ENCODE data around the gene ADGRA1.

Gene ADGRA1

DNA sequence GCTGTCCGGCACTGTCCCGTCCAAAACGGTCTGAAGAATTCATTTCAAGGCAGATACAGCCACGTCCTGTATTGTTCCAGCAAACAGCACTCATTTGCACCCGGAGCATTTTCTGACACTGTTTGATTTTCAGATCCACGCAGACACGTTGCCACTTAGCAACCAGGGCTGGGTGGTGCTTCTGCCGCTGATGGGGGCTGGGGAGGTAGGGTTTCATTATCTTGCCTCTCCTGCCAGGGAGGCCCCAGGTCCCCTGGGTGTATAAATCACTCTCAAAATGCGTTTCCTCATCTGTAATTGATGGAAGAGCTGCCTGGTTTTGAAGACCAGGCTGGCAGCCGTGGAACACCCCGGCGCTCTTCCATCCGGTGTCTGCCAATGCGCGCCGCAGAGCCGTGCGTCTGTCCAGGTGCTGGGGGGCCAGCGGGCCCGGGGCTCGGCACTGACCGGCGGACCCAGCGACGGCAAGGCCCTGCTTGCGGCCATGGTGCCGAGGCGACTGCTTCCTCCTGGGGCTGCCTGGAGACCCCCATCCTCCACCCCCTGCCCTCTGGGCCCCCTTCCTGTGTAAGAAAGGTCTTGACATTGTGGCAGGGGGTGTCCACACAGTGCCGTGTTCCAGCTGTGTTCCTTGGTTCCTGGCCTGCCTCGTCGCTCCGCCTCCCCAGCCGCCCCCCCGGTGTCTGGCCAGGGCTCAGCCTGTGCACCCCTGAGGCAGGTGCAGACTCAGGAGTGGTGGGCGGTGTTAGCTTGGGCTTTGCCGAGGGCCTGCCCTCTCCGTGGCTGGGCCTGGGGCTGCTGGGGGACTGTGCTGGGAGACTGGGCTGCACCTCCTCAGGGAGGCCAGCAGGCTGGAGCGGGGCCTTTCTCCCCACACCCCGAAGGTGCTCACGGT lies 16.6 kb downstream of the ADGRA1 start:
- no peak overlapping the region for H3K27ac ChIP-seq (ENCODE audit: low read length)
- no peaks in the 10 kb centered on the region for H3K4me1 ChIP-seq (ENCODE audit: low read length)
- H3K79me2 ChIP-seq (ENCODE audit: low read length), result no peaks in the 10 kb centered on the region
- TF ChIP-seq CTCF (IDR thresholded peaks at IDR 0.05; ENCODE audit: low read depth, low read length) (no peak), EZH2phosphoT487 (IDR thresholded peaks at IDR 0.05; ENCODE audit: low read depth) (no peak)
- no peak overlapping the region for H3K4me3 ChIP-seq (ENCODE audit: low read length)
- H3K9me3 ChIP-seq (ENCODE audit: insufficient read depth, low read length), result peaks cover 5% of the 10 kb centered on the region; the same call in 1 of the 2 replicates
- no peaks in the 10 kb centered on the region for H3K36me3 ChIP-seq (replicated peaks; ENCODE audit: low read depth, low read length)
- H3K4me2 ChIP-seq (ENCODE audit: low read length), result no peak overlapping the region
- no peaks in the 10 kb centered on the region for H3K27me3 ChIP-seq (ENCODE audit: low read depth, low read length)
- H4K20me1 ChIP-seq (ENCODE audit: insufficient read depth, low read length), result no peaks in the 10 kb centered on the region
- H2AFZ ChIP-seq (ENCODE audit: low read depth, low read length), result no peak overlapping the region
- no peak overlapping the region for H3K9ac ChIP-seq (ENCODE audit: low read length)

GRCh38 chr10:133104963-133105640 lies 17.4 kb downstream of the ADGRA1 start:
- H3K4me2 ChIP-seq (ENCODE audit: low read length), result no peak overlapping the region
- H3K4me3 ChIP-seq (ENCODE audit: low read length), result no peak overlapping the region
- H3K27me3 ChIP-seq (ENCODE audit: low read depth, low read length), result no peaks in the 10 kb centered on the region
- no peaks in the 10 kb centered on the region for H3K36me3 ChIP-seq (replicated peaks; ENCODE audit: low read depth, low read length)
- TF ChIP-seq CTCF (IDR thresholded peaks at IDR 0.05; ENCODE audit: low read depth, low read length) (no peak), EZH2phosphoT487 (IDR thresholded peaks at IDR 0.05; ENCODE audit: low read depth) (no peak)
- H4K20me1 ChIP-seq (ENCODE audit: insufficient read depth, low read length), result no peaks in the 10 kb centered on the region
- peaks cover 5% of the 10 kb centered on the region; the same call in 1 of the 2 replicates for H3K9me3 ChIP-seq (ENCODE audit: insufficient read depth, low read length)
- H3K79me2 ChIP-seq (ENCODE audit: low read length), result no peaks in the 10 kb centered on the region
- no peaks in the 10 kb centered on the region for H3K4me1 ChIP-seq (ENCODE audit: low read length)
- H2AFZ ChIP-seq (ENCODE audit: low read depth, low read length), result no peak overlapping the region
- no peak overlapping the region for H3K27ac ChIP-seq (ENCODE audit: low read length)
- no peak overlapping the region for H3K9ac ChIP-seq (ENCODE audit: low read length)

DNA sequence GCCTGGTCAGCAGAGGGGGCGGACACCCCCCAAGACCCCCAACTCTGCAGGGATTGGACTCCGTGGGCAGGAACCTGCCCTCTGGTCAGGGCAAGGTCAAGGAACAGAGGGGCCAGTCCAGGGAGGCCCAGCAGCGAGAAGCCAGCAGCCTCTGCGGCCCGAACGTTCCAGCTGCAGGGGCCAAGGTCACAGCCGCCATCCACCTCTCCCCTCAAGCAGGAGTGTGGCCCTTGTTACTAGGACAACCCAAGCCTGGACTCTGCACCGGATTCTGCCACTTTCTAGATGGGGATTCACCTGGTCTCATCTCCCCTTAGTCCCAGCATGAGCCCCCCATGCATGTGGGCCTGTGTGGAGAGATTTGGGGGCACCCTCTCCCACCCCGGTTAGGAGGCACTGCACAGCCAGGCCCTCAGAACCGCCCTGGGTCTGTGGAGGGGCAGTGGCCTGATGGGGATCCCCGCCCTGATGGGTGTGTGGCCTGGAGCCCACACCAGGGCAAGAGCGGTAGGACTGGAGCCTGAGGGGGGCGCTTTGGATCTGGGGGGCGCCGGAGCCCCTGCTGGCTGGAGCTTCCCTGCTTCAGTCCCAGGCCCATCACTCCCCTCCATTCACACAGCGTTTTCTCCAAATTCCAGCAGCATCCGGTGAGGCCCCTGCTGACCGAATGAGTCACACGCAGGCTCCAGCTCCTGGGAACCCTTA lies 18.1 kb downstream of the ADGRA1 start:
- Histone ChIP-seq H3K9ac (ENCODE audit: low read length) (no peak overlapping the region), H2AFZ (ENCODE audit: low read depth, low read length) (no peak overlapping the region), H3K4me3 (ENCODE audit: low read length) (no peak overlapping the region), H3K79me2 (ENCODE audit: low read length) (no peaks in the 10 kb centered on the region), H3K4me2 (ENCODE audit: low read length) (no peak overlapping the region), H3K36me3 (replicated peaks; ENCODE audit: low read depth, low read length) (no peaks in the 10 kb centered on the region), H3K9me3 (ENCODE audit: insufficient read depth, low read length) (peaks cover 5% of the 10 kb centered on the region; the same call in 1 of the 2 replicates), H3K4me1 (ENCODE audit: low read length) (no peaks in the 10 kb centered on the region), H3K27me3 (ENCODE audit: low read depth, low read length) (no peaks in the 10 kb centered on the region), H4K20me1 (ENCODE audit: insufficient read depth, low read length) (no peaks in the 10 kb centered on the region), H3K27ac (ENCODE audit: low read length) (no peak overlapping the region)
- TF ChIP-seq EZH2phosphoT487 (IDR thresholded peaks at IDR 0.05; ENCODE audit: low read depth) (no peak), CTCF (IDR thresholded peaks at IDR 0.05; ENCODE audit: low read depth, low read length) (no peak)

- no peaks in the 10 kb centered on the region for H3K27me3 ChIP-seq (ENCODE audit: low read depth, low read length)
- no peaks in the 10 kb centered on the region for H3K79me2 ChIP-seq (ENCODE audit: low read length)
- no peak overlapping the region for H3K27ac ChIP-seq (ENCODE audit: low read length)
- TF ChIP-seq CTCF (IDR thresholded peaks at IDR 0.05; ENCODE audit: low read depth, low read length), result no peak
- TF ChIP-seq EZH2phosphoT487 (IDR thresholded peaks at IDR 0.05; ENCODE audit: low read depth), result no peak
- no peaks in the 10 kb centered on the region for H3K4me1 ChIP-seq (ENCODE audit: low read length)
- H4K20me1 ChIP-seq (ENCODE audit: insufficient read depth, low read length), result no peaks in the 10 kb centered on the region
- no peak overlapping the region for H2AFZ ChIP-seq (ENCODE audit: low read depth, low read length)
- H3K4me3 ChIP-seq (ENCODE audit: low read length), result no peak overlapping the region
- peaks cover 5% of the 10 kb centered on the region; the same call in 1 of the 2 replicates for H3K9me3 ChIP-seq (ENCODE audit: insufficient read depth, low read length)
- H3K4me2 ChIP-seq (ENCODE audit: low read length), result no peak overlapping the region
- no peaks in the 10 kb centered on the region for H3K36me3 ChIP-seq (replicated peaks; ENCODE audit: low read depth, low read length)
- H3K9ac ChIP-seq (ENCODE audit: low read length), result no peak overlapping the region
Measured at GRCh38 chr10:133106516-133106915, 18.8 kb downstream of the ADGRA1 start.
